ENCODE measurements around the gene HLA-B.
"Not testable (repeated sequence)": the region's sequence is repeated elsewhere in the genome, so short reads cannot be mapped to it uniquely, and the experiment has no call there.

Gene HLA-B

DNA sequence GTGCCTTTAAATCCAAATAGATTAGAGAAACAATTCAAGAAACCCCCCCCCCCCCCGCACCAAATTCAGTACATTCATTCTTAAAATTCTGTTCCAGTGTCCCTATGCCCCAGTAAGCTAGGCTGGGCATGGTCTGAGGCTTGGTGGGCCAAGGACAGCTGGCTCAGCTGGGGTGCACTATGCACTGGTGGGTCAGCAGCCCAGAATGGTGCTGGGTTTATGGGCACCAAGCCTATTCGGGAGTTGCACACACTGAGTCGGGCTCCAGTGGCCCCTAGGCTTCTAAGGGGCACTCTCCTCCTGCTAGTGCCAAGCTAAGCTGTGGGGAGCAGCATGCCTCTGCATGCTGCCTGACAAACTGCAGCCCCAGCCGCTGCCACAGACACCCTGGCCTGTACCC is 20.1 kb upstream of the HLA-B start:
- no peak overlapping the region for H3K4me3 ChIP-seq (ENCODE audit: low read length)
- H3K36me3 ChIP-seq (replicated peaks; ENCODE audit: insufficient read depth, low read length): no peaks in the 10 kb centered on the region
- H3K27ac ChIP-seq (ENCODE audit: low read length): no peak overlapping the region
- no peak for DNase-seq
- no peaks in the 10 kb centered on the region for H4K20me1 ChIP-seq (ENCODE audit: insufficient read depth, low read length)
- no peak overlapping the region for H2AFZ ChIP-seq (ENCODE audit: low read length)
- TF ChIP-seq EZH2phosphoT487 (IDR thresholded peaks at IDR 0.05; ENCODE audit: low read length): no peak
- peaks cover 2% of the 10 kb centered on the region; the same call in 1 of the 2 replicates for H3K4me1 ChIP-seq (ENCODE audit: low read length)
- no peaks in the 10 kb centered on the region for H3K79me2 ChIP-seq (ENCODE audit: low read length)
- peaks cover 2% of the 10 kb centered on the region; the same call in 1 of the 2 replicates for H3K27me3 ChIP-seq (replicated peaks; ENCODE audit: insufficient read depth, low read length)
- no peaks in the 10 kb centered on the region for H3K9me3 ChIP-seq (replicated peaks; ENCODE audit: insufficient read depth, low read length)
- no peak overlapping the region for H3K9ac ChIP-seq (ENCODE audit: low read length)
- no peaks in the 10 kb centered on the region for H3K9me2 ChIP-seq (replicated peaks; ENCODE audit: insufficient read depth, low read length)
- 0 out of 2 replicates have a peak, but pooled peaks cover under 1% of the 10 kb centered on the region for H3F3A ChIP-seq (ENCODE audit: insufficient read depth, low read length)
- H3K4me2 ChIP-seq (ENCODE audit: low read depth, low read length): no peak overlapping the region

DNA sequence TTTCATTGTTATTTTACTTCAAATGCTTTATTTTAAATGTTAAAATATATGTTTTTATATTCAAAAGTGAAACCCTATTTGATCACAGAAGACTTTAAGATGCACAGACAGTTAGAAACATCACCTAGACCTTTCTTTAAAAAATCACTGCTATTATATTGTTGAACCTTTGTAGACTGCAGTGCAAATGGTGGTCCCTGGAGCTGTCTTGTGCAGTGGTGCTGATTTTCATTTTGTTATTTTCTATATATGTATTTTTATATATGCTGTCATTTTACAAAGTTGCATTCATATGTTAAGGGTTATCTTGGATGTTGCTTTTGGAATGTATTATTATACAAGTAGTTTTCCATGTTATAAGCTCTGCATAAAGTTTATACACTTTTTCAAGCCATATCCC is 18.7 kb upstream of the HLA-B start:
- Histone ChIP-seq H3K27me3 (replicated peaks; ENCODE audit: insufficient read depth, low read length) (peaks cover 4% of the 10 kb centered on the region; the same call in 1 of the 2 replicates), H3K4me1 (ENCODE audit: low read length) (peaks cover 5% of the 10 kb centered on the region; the same call in 1 of the 2 replicates), H3K9me2 (replicated peaks; ENCODE audit: insufficient read depth, low read length) (no peaks in the 10 kb centered on the region), H3K27ac (ENCODE audit: low read length) (no peak overlapping the region), H3K9ac (ENCODE audit: low read length) (no peak overlapping the region), H3K79me2 (ENCODE audit: low read length) (no peaks in the 10 kb centered on the region), H4K20me1 (ENCODE audit: insufficient read depth, low read length) (no peaks in the 10 kb centered on the region), H2AFZ (ENCODE audit: low read length) (no peak overlapping the region), H3K4me3 (ENCODE audit: low read length) (no peak overlapping the region), H3K4me2 (ENCODE audit: low read depth, low read length) (no peak overlapping the region), H3F3A (ENCODE audit: insufficient read depth, low read length) (0 out of 2 replicates have a peak, but pooled peaks cover 4% of the 10 kb centered on the region), H3K9me3 (replicated peaks; ENCODE audit: insufficient read depth, low read length) (no peaks in the 10 kb centered on the region), H3K36me3 (replicated peaks; ENCODE audit: insufficient read depth, low read length) (no peaks in the 10 kb centered on the region)
- TF ChIP-seq EZH2 (optimal IDR thresholded peaks at IDR 0.05; ENCODE audit: low read depth, low read length): no peak
- no peak for TF ChIP-seq EZH2phosphoT487 (IDR thresholded peaks at IDR 0.05; ENCODE audit: low read length)
- TF ChIP-seq, protein P1, sequence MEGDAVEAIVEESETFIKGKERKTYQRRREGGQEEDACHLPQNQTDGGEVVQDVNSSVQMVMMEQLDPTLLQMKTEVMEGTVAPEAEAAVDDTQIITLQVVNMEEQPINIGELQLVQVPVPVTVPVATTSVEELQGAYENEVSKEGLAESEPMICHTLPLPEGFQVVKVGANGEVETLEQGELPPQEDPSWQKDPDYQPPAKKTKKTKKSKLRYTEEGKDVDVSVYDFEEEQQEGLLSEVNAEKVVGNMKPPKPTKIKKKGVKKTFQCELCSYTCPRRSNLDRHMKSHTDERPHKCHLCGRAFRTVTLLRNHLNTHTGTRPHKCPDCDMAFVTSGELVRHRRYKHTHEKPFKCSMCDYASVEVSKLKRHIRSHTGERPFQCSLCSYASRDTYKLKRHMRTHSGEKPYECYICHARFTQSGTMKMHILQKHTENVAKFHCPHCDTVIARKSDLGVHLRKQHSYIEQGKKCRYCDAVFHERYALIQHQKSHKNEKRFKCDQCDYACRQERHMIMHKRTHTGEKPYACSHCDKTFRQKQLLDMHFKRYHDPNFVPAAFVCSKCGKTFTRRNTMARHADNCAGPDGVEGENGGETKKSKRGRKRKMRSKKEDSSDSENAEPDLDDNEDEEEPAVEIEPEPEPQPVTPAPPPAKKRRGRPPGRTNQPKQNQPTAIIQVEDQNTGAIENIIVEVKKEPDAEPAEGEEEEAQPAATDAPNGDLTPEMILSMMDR (IDR thresholded peaks at IDR 0.05; ENCODE audit: low read length): no peak
- DNase-seq: no peak

DNA sequence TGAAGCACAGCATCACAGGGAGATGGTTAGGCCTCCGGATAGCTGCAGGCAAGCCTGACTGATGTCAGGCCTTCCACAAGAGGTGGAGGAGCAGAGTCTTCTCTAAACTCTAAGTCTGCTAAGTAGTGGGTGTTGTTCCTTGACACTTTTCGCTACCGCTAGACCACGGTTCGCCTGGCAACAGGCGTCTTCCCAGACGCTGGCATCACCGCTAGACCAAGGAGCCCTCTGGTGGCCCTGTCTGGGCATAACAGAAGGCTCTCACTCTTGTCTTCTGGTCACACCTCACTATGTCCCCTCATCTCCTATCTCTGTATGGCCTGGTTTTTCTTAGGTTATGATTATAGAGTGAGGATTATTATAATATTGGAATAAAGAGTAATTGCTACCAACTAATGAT is 17.1 kb upstream of the HLA-B start:
- not testable (repeated sequence) for H3K4me2 ChIP-seq (ENCODE audit: low read depth, low read length); H3K79me2 ChIP-seq (ENCODE audit: low read length); H3K9me2 ChIP-seq (replicated peaks; ENCODE audit: insufficient read depth, low read length); H3K27me3 ChIP-seq (replicated peaks; ENCODE audit: insufficient read depth, low read length); H3K9me3 ChIP-seq (replicated peaks; ENCODE audit: insufficient read depth, low read length); H4K20me1 ChIP-seq (ENCODE audit: insufficient read depth, low read length); H3K9ac ChIP-seq (ENCODE audit: low read length); H2AFZ ChIP-seq (ENCODE audit: low read length); DNase-seq; H3K4me1 ChIP-seq (ENCODE audit: low read length); H3F3A ChIP-seq (ENCODE audit: insufficient read depth, low read length); H3K4me3 ChIP-seq (ENCODE audit: low read length); H3K36me3 ChIP-seq (replicated peaks; ENCODE audit: insufficient read depth, low read length); H3K27ac ChIP-seq (ENCODE audit: low read length)

DNA sequence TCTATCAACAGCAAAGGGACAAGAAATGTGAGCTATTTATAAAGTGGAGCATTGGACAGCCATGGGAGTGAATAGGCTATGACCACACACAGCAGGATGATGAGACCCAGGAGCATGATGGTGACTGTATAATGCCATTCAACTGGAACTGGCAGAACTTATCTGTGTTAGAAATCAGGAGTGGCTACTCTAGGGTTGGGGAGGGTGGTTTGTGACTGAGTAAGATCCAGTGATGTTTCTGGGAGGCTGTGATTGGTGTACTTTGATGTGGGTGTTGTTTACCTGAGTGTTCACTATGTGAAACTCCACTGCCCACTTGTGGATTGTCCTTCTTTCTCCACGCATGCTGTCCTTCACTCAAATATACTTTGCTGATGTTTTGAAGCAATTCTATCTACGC is 11.5 kb upstream of the HLA-B start:
- peaks cover 5% of the 10 kb centered on the region; the same call in 1 of the 2 replicates for H3K4me1 ChIP-seq (ENCODE audit: low read length)
- no peak overlapping the region for H3K4me3 ChIP-seq (ENCODE audit: low read length)
- no peak for DNase-seq
- no peaks in the 10 kb centered on the region for H3K9me3 ChIP-seq (replicated peaks; ENCODE audit: insufficient read depth, low read length)
- H2AFZ ChIP-seq (ENCODE audit: low read length): no peak overlapping the region
- TF ChIP-seq EZH2phosphoT487 (IDR thresholded peaks at IDR 0.05; ENCODE audit: low read length): no peak
- TF ChIP-seq, protein P1 (IDR thresholded peaks at IDR 0.05; ENCODE audit: low read length): no peak
- TF ChIP-seq EZH2 (optimal IDR thresholded peaks at IDR 0.05; ENCODE audit: low read depth, low read length): no peak
- no peaks in the 10 kb centered on the region for H3K36me3 ChIP-seq (replicated peaks; ENCODE audit: insufficient read depth, low read length)
- H3K4me2 ChIP-seq (ENCODE audit: low read depth, low read length): no peak overlapping the region
- 0 out of 2 replicates have a peak, but pooled peaks cover 4% of the 10 kb centered on the region for H3F3A ChIP-seq (ENCODE audit: insufficient read depth, low read length)
- H3K27ac ChIP-seq (ENCODE audit: low read length): no peak overlapping the region
- H3K79me2 ChIP-seq (ENCODE audit: low read length): no peaks in the 10 kb centered on the region
- H3K9me2 ChIP-seq (replicated peaks; ENCODE audit: insufficient read depth, low read length): no peaks in the 10 kb centered on the region
- H3K27me3 ChIP-seq (replicated peaks; ENCODE audit: insufficient read depth, low read length): 0 out of 2 replicates have a peak, but pooled peaks cover 4% of the 10 kb centered on the region
- H3K9ac ChIP-seq (ENCODE audit: low read length): no peak overlapping the region
- no peaks in the 10 kb centered on the region for H4K20me1 ChIP-seq (ENCODE audit: insufficient read depth, low read length)
